DOHH2 (cell line): ENCODE results near the gene DCTD.
"Not testable (repeated sequence)": the region's sequence is repeated elsewhere in the genome, so short reads cannot be mapped to it uniquely, and the experiment has no call there.

Experiments
- H3F3A ChIP-seq: fragments of 200-600 bp; sonication (generic), shearing (Covaris generic); 2 replicates; pipeline ENCODE4 v1.6.0; 2016; ENCODE audit warnings: antibody characterized with exemption, mild to moderate bottlenecking; ENCODE audit not compliant: control insufficient read depth, insufficient read depth
- H3K27ac ChIP-seq: fragments of 200-600 bp; sonication (generic); 2 replicates; pipeline ENCODE4 v1.5.1; 2014; ENCODE audit warnings: low read depth, mild to moderate bottlenecking, low read length, moderate library complexity
- H3K27me3 ChIP-seq: fragments of 200-600 bp; sonication (generic); 2 replicates; pipeline ENCODE4 v1.6.1; 2014; ENCODE audit warnings: mild to moderate bottlenecking, low read length, mixed read lengths; ENCODE audit not compliant: control insufficient read depth
- H3K36me3 ChIP-seq: fragments of 200-600 bp; sonication (generic); 2 replicates; pipeline ENCODE4 v1.6.1; 2014; ENCODE audit warnings: mild to moderate bottlenecking, low read length, moderate library complexity, mixed read lengths; ENCODE audit not compliant: control insufficient read depth
- H3K4me1 ChIP-seq: fragments of 200-600 bp; sonication (generic); 2 replicates; pipeline ENCODE4 v1.6.1; 2014; ENCODE audit warnings: mild to moderate bottlenecking, low read length, mixed read lengths; ENCODE audit not compliant: control insufficient read depth
- H3K4me2 ChIP-seq: fragments of 200-600 bp; sonication (generic); 2 replicates; pipeline ENCODE4 v1.6.0; 2014; ENCODE audit warnings: mild to moderate bottlenecking, low read length, moderate library complexity
- H3K4me3 ChIP-seq: fragments of 200-600 bp; sonication (generic); 2 replicates; pipeline ENCODE4 v1.5.1; 2014; ENCODE audit warnings: mild to moderate bottlenecking, low read length, mixed read lengths
- H3K79me2 ChIP-seq: fragments of 200-600 bp; sonication (generic); 2 replicates; pipeline ENCODE4 v1.6.1; 2014; ENCODE audit warnings: mild to moderate bottlenecking, low read length, mixed read lengths; ENCODE audit not compliant: control insufficient read depth
- H3K9me2 ChIP-seq: fragments of 200-600 bp; sonication (generic); replicated peaks from 2 replicates; pipeline ENCODE4 v1.6.1; 2014; ENCODE audit warnings: mild to moderate bottlenecking, low read length, mixed read lengths; ENCODE audit not compliant: control insufficient read depth
- H3K9me3 ChIP-seq: fragments of 200-600 bp; sonication (generic); 2 replicates; pipeline ENCODE4 v1.6.1; 2014; ENCODE audit warnings: antibody characterized with exemption, low read length, mixed read lengths; ENCODE audit not compliant: control insufficient read depth, insufficient read depth
- H4K20me1 ChIP-seq: fragments of 200-600 bp; sonication (generic); 2 replicates; pipeline ENCODE4 v1.6.0; 2014; ENCODE audit warnings: low read depth, mild to moderate bottlenecking, antibody characterized with exemption, low read length, moderate library complexity; ENCODE audit not compliant: control insufficient read depth, insufficient read depth
- CTCF ChIP-seq: fragments of 200-600 bp; sonication (generic); IDR thresholded peaks from one replicate; pipeline ENCODE4 v1.5.1; 2014; ENCODE audit warnings: antibody characterized with exemption, mild to moderate bottlenecking, low read depth, low read length; ENCODE audit not compliant: poor library complexity, severe bottlenecking
- EZH2phosphoT487 ChIP-seq: fragments of 200-600 bp; sonication (generic); IDR thresholded peaks from 2 replicates; pipeline ENCODE4 v1.6.1; 2017; ENCODE audit warnings: borderline replicate concordance, mild to moderate bottlenecking, antibody characterized with exemption, low read length, moderate library complexity, mixed read lengths

DCTD gene

GRCh38 chr4:182901337-182901736, 15.8 kb downstream of the DCTD start:
- no peaks in the 10 kb centered on the region for H3K9me3 ChIP-seq
- TF ChIP-seq EZH2phosphoT487: no peak
- TF ChIP-seq CTCF: no peak
- no peaks in the 10 kb centered on the region for H3F3A ChIP-seq
- no peaks in the 10 kb centered on the region for H3K79me2 ChIP-seq
- H3K4me1 ChIP-seq: no peaks in the 10 kb centered on the region
- H3K4me2 ChIP-seq: no peak overlapping the region
- H3K4me3 ChIP-seq: no peak overlapping the region
- H3K36me3 ChIP-seq: no peaks in the 10 kb centered on the region
- H4K20me1 ChIP-seq: no peaks in the 10 kb centered on the region
- no peaks in the 10 kb centered on the region for H3K9me2 ChIP-seq
- no peaks in the 10 kb centered on the region for H3K27me3 ChIP-seq
- H3K27ac ChIP-seq: no peak overlapping the region

GRCh38 chr4:182900021-182900420, 17.2 kb downstream of the DCTD start:
- H3K4me1 ChIP-seq, H3K4me2 ChIP-seq, H3K27me3 ChIP-seq, H3K9me3 ChIP-seq, H3F3A ChIP-seq, H3K9me2 ChIP-seq, H3K36me3 ChIP-seq, H3K79me2 ChIP-seq, H4K20me1 ChIP-seq, H3K4me3 ChIP-seq, H3K27ac ChIP-seq: not testable (repeated sequence)

- H3K27ac ChIP-seq: no peak overlapping the region
Measured at GRCh38 chr4:182898479-182898799, 18.7 kb downstream of the DCTD start.

More at GRCh38 chr4:182898479-182898799, 18.7 kb downstream of the DCTD start:
- H4K20me1 ChIP-seq: no peaks in the 10 kb centered on the region
- no peaks in the 10 kb centered on the region for H3K27me3 ChIP-seq
- H3K4me2 ChIP-seq: no peak overlapping the region
- no peak overlapping the region for H3K4me3 ChIP-seq
- no peaks in the 10 kb centered on the region for H3K4me1 ChIP-seq
- H3K36me3 ChIP-seq: no peaks in the 10 kb centered on the region
- no peaks in the 10 kb centered on the region for H3K79me2 ChIP-seq
- no peaks in the 10 kb centered on the region for H3K9me3 ChIP-seq
- H3F3A ChIP-seq: no peaks in the 10 kb centered on the region
- TF ChIP-seq EZH2phosphoT487 (no peak), CTCF (no peak)
- H3K9me2 ChIP-seq: no peaks in the 10 kb centered on the region
